HG03378 (cell line): ENCODE data around the gene SLC22A17.

Source experiments
- ATAC-seq: cut with Tn5 transposase; IDR thresholded peaks from one replicate; pipeline ENCODE4 v1.9.1; 2021; ENCODE audit warnings: mild to moderate bottlenecking, moderate library complexity; ENCODE audit not compliant: unreplicated experiment

Gene SLC22A17

DNA sequence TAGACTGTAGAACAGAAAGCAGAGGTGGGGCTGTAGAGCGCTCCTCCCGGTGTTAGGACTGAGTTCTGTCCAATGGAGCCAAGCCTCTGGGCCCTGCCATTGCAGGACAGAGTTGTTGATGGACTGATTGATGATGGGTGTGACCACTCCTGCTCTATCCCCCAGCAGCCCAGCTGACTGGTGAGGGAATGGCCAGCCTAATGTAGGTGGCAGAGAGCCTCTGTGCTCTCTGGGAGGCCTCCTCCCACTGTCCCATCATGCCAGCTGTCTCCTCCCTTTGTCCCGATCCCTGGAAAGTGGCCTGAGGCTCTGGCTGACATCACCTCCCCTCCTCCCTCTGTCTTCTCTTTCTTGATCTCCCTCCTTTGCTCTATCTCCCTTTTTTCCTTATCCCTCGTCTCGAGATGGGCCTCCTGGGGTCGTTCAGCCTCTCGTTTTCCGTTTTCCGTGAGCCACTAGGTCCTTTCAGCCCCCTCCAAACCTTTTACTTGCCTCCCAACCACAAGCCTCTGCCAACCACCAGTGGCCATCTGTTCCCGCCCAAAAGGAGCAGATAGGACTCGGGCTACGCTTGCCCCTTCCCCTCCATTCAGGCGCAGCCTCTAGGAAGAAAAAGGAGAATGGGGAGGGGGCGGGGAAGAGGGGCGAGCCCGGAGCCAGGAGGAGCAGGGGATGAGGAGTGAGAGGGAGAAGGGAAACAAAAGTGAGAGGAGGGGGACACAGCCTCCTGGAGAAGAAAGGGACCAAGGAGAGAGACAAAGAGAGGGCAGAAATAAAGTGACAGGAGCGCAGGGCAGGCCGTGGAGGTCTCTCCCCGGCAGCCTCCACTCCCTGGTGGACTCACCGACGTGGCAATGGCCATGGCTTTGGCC lies 11.7 kb upstream of the SLC22A17 start:
- ATAC-seq: no peak

DNA sequence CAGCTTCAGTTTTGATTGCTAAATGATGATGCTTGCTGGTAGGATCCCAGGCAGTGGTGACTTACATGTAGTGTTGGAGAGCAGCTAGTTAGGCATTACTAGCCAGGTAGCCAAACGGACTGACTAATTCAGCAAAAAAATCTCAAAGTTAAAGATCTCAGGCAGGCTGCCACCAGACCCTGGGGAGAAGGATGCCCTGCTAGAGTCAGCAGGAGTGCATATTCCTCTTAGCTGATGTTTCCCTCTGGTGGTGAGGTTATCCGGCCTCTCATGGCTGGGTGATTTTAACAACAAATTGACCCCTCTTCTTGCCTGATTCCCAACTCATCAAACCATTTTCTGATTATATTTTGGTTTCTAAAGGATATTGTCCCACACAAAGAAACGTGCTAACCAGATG lies 9.5 kb upstream of the SLC22A17 start:
- no peak for ATAC-seq

DNA sequence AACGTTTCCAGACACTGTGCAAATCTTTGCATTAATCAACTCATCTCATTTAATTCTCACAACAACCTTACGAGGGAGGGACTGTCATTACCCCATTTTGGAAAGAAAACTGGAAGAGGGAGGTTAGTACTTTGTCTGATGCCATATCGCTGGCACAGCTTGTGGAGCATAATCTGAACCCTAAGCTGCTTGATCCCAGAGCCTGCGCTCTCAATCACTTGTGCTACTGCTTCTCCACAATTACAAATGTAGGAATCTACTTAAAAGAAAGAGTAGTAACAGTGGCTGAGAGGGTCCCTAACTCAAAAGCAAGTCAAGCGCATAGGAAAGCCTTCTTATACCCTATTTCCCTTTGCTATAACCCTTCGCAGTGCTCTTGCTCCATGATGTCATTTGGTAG lies 9.1 kb upstream of the SLC22A17 start:
- ATAC-seq: no peak

DNA sequence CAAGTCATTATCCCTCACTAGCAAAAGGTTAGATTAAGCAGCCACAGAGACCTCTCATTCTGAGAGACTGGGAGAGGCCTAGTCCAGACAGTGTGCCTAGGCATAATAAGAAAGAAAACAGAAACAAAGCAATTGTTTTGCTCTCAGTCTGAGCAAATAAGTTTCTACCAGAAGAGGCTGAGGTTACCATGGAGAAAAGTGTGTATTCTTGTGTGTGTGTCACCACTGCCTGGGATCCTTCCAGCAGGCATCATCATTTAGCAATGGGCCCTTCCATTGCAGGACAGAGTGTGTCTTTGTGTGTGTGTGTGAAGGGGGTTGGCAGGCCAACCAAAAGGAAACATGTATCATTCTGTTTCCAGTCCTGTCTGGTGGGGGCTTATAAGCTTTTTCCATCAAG lies 8.6 kb upstream of the SLC22A17 start:
- ATAC-seq: no peak

DNA sequence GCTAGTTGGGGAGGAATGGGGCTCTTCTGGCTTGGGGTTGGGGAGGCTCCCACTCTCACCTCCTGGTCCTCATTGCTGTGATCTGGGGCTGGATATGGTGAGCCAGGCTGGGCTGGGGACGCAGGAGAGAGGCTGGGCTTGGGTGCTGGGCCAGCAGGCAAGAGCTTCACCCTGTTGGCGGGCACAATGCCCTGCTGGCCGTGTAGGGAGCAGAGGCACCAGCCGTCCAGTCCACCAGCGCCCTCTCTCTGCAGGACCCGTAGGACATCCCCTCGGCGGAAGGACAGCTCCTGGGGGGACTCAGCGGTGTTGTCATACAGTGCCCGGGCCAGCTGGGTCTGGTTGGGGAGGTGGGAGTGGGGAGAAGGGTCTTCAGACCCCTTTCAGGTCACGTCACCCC lies 7.8 kb upstream of the SLC22A17 start:
- no peak for ATAC-seq

DNA sequence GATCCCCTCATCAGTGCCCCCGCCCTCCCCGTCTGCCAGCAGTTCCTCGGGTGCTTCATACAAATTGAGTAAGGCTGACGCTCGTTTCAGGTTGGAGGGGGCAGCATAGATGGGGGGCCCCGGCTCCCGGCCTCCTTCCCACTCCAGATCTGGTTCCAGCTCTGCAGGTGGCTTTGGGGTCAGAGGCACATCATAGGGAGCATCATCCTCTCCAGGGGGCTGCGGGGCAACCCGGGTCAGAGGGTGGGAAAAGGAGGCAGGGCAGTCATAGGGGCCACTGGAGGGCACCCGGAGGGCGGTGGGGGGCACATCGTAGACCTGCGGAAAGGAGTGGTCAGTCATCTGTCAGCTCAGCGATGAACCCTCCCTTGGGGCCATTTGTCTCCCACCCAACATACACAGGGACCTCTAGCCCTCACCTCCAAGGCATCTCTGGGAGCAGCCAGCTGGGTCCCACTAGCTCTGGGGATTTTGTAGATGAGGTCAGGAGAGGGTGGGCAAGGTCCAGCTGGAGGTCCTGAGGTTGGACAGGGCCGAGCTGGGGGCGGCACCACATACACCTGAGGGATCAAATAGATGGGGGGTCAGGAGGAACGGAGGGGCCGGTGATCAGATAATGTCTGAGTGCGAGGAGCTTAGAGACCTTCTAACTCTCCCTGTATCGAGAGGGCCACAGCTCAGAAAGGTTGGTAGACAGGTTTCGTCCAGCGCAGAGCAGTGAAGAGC lies 7.2 kb upstream of the SLC22A17 start:
- ATAC-seq: no peak

DNA sequence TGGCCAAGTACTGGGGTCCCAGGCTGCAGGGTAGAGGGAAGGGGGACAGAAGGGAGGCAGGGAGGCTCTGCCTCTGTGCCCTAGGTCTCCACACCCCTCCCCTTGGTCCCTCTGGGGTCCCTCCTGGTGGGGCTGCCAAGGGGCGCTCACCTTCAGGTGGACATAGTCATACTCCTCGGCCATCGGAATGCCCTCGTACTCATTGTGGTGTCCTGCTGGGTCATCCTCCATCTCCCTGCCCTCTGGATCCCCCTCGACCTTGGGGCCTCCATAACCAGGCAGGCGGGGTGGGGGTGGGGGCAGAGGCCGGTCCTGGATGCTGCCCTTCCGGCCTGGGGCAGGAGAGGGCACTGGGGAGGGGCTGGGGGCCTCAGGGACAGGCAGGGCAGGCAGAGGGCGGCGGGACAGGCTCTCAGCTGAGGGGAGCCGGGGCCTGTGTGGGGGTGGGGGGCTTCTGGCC lies 6.5 kb upstream of the SLC22A17 start:
- no peak for ATAC-seq

DNA sequence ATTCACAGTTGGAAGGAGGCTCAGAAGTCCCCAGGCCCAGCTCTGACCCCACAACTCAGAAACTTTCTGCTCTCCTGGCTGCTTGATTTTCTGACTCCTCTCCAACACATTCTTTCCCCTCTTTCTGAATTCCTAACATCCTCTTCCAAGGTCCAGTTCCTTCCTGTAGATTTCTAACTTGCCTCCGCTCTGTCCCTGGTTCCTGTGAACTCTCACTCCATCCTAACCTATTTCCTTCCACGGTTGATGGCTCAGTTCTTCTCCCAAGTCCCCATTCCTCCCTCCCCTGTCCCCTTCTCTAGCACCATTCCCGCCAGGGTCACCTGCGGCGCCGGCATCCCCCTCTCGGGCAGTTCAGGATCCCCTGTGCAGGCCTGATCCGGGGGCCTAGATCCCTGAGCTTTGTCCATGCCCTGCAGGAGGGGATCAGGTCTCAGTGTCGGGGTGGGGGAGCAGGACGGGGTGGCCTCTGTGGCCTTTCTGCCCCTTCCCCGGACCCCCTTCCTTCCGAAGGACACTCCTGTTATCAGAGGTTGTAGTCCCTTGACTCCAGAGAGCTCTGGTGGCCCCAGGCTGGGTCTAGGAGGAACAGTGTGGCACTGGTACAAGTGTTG lies 6.0 kb upstream of the SLC22A17 start:
- no peak for ATAC-seq

DNA sequence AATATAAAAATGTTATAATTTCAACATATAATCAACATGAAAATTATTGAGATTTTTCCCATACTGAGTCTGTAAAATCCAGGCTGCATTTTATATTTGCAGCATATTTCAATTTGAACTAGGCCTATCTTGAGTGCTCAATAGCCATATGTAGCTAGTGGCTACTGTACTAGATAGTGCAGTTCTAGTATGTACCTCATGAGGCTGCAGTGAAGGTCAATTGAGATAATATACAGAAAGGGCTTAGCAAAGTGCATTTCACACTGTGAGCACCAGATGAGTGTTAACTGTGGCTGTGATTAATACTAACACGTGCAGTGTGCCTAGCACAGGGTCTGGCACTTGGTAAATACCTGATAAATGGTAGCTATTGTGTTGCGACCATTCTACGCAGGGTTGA lies 5.4 kb upstream of the SLC22A17 start:
- ATAC-seq: no peak

DNA sequence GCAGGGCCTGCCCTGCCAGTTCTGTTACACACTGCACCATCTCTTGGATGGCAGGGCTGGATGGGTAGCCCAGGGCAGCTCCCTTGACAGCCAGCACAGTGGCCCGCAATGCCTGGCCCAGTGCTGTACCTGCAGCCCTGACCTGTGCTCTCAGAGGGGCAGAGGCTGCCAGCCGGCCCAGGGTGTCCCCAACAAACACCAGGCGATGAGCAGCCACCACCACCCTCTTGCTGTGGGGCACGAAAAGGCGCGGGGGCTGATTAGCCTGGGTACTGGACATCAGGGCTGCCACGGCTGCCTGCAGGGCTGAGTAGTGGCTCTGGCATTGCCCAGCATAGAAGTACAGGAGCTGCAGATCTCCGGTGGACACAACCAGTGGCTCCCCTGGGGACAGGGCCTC lies 4.6 kb upstream of the SLC22A17 start:
- no peak for ATAC-seq

DNA sequence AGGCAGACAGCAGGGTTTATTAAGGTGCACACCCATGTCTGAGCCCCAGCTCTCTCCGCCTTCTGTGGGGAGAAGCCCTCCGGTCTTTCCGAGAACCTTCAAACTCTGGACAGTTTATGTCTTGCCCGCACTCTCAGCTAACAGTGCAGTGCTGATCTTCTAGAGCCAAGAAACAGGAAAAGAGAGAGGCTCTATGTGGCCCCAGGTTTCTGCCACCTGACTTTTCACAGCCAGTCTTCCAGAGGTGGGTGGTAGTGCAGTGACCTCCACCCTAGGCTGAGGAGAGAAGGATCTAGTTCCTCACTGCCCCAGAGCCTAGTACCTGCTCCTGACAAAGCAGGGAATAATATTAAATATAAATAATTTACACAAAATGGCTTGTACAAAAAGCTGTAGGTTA lies 4.0 kb upstream of the SLC22A17 start:
- no peak for ATAC-seq

DNA sequence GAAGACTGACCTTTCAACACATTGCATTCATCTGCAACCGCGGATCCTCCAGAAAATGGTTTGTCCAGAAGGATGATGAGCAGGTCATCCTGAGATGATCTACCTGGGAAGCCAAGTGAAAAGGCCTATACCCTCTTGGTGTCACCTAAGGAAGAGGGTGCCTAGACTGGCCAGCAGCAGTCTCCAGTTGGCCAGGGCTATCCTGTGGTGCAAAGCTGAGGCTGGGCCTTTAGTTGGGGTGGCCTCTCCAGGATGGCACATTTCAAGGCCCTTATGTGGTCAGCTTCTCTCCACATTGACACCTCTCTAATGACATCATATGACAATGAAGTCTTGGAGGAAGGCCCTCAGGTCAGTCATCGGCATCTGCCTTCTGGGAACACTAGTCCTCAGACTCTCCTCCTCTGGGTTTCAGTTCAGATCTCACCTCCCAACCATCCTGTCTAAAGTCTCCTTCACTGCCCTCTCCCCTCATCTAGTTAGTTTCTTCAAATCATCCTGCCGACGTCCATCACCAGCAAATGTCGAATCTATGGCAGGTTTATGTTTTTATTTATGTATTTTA lies 3.3 kb upstream of the SLC22A17 start:
- no peak for ATAC-seq

DNA sequence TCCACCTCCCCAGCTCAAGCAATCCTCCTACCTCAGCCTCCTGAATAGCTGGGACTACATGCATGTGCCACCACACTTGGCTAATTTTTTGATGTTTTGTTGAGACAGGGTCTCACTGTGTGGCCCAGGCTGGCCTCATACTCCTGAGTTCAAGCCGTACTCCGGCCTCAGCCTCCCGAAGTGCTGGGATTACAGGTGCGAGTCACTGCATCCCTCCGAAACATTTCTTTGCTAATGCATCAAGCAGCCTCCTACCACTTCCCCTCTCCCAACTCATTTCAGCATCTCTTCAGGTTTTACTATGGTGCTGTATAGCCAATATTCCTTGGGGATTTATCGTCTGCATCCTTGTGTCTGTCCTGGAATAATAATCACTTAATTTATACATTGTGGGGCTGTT lies 2.3 kb upstream of the SLC22A17 start:
- no peak for ATAC-seq

DNA sequence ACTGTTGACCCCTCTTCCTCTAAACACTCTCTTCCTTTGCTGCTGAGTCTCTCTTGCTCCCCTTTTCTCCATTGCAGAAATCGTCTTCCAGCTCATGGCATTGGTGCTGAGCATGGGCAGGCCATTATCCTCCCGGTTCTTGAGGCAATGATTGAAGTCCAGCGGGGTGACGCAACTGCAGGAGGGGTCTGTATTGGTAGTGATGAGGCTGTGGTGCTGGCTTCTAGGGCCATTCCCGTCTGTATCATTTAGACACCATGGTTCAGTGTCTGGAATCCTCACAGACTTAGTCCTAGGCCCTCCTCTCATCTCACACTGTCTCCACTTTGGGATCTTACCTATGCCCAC lies 720 bp upstream of the SLC22A17 start:
- ATAC-seq: no peak

DNA sequence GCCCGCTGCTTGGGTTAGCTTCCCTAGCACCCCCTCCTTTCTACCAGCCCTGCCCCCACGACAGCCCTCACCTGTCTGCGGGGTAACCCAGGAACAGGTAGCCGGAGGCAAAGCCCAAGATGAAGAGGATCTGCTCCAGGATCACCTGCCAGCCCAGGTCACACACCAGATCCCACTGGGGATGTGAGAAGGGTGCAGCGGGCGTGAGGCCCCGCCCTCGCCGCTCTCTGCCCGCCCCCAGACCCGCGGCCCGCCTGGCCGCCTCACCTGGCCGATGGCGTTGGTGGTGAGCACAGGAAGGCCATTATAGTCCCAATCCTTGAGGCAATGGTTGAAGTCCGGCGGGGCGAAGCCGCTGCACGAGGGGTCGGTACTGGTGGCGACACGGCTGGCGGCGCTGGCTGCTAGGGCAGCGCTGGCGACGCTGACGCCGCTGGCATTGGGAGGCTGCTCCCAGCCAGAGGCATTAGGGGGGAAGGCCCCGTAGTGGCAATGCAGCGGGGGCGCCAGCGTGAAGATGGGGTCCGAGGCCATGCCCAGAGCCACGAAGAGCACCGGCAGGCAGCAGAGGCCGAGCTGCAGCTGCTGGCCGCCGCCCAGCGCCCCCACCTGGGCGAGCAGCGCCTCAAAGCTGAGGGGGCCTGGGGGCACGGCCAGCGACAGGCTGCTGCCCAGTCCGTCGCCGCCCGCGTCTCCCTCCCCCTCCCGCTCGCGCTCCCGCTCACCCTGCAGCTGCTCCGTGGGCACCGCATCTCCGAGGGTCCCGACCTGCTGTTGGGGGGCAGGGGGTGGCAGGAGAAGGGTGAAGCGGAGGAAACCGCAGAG lies 794 bp downstream of the SLC22A17 start:
- ATAC-seq: no peak

DNA sequence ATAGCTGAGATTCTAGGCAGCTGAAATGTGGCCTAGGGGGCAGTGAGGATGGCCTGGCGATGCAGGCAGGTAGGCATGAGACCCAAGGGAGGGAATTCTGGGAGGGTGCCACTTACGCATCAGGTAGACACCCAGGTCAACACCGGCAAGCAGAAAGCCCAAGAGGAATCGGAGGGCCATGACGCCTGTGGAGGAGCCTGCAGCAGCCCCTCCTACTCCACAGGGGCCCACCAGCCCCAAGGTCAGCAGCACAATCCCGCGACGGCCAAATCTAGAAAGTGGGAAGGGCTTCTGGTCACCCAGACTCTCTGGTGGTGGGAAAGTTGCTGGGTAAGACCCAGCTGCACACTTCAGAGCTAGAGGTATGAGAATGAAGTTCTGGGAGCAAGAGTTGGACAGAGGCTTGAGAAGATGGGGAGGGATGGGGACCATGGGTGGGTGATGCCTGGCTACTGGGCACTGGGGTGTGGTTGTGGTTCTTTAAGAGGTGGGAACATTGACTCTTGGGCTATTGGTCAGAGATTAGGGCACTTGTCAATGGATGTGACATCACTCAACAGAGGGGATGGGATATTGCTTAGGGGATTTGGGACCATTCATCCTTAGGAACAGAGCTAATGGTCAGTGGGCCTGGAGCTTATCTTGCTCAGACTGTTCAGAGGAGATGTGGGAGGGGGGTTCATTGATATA lies 3.4 kb downstream of the SLC22A17 start:
- no peak for ATAC-seq

DNA sequence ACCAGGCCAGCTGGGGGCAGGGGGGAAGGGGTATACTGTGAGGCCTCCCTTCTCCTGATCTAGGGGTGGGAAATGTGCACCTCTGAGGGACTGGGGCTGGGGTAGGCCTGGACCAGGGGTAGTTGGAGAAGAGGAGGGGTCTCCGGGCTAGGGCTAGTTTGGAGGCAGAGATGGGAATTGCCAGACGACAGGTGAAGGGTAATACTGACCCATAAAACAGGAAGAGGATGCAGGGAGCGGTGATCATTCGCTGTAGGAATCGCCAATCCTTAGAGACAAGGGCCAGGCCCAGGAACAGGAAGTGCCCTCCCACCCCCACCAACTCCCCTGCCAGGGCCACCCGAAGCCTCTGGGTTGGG lies 4.4 kb downstream of the SLC22A17 start:
- no peak for ATAC-seq

DNA sequence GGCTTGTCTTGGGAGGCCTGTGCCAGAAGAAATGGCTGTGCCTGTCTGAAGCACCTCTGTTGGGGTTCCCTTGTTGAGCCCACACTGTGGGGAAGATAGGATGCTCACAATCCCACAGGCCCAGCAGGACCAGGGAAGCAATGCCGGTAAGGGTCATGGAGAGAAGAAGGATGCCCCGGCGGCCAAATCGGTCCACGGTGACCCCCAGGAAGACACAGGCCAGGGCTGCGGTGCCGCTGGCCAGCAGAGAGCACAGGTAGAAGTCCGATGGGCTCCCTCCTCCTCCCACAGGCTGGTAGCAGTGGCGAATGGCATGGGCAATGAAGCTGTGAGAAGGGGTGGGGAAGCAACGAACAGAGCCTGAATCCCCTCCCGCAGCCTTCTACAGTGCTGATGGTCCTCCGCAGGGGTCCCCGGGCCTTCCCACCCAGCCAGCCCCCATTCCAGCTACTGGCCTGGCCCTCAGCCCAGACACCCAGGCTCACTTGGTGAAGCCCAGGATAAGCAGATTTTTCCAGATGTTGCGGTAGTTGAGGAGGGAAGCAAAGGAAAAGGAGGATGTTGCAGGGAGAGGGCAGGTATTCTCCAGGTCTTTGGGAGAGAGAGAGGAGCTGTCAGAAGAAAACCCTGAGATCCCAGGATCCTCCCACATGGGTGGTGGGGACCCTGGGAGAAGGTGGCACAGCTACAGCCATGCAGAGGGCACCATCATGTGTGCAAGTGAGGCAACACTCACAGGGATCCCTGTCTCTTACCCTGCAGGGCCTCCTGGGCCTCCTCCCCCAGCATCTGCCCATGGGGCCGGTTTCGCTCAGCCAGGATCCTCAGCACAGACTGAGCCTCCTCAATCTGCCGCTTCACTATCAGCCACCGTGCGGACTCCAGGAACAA lies 5.0 kb downstream of the SLC22A17 start:
- no peak for ATAC-seq

DNA sequence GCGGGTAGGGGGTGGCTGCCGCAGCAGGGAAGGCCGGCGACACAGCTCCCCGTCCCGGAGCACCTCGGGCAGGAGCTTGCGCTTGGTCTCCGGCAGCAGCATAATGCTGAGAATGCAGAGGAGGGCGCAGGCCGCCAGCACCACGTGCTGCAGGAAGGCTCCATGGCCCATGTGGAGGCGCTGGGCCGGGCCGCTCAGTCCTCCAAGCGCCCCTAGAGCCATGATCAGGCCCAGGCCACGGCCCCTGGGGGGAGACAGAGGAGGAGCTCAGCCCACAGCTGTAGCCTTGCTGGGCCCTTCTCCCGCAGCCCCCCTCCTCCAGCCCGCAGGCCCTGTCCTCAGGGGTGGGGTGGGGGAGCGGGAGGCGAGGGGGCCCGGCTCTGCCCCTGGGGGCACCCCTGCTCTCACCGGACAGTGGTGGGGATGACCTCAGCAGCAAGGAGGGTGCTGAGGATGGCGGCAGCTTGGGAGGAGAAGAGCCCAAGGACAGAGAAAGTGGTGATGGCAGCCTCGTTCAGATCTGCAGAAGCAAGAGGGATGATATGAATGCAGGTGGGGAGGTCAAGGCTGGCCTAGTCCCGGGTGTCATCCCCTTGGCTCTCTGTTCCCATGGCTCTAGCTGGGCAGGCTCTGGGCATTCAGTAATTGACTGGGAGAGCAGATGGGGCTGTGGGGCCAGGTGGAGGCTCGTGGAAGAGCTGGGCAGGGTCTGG lies 5.8 kb downstream of the SLC22A17 start:
- no peak for ATAC-seq
